Hindlimb muscle (tissue), 1 donor: ENCODE results near the gene U2SURP. TPM values are rescaled to one million over a fixed set of nuclear protein-coding genes. Genes with fewer than 3 reads are reported as not detected.
"Not testable (repeated sequence)": the region's sequence is repeated elsewhere in the genome, so short reads cannot be mapped to it uniquely, and the experiment has no call there.

Experiments
- DNase-seq: peaks from one replicate; pipeline ENCODE4 v3.0.0-alpha.2; 2013
- polyA plus RNA-seq: library from polyadenylated mRNA; unstranded; fragments of 120-200 nt; gene quantifications from one replicate; pipeline ENCODE4 v1.2.1, GENCODE V29; 2013; ENCODE audit not compliant: insufficient read length

The U2SURP gene
- polyA plus RNA-seq, 1 donor: 79.7 TPM

DNA sequence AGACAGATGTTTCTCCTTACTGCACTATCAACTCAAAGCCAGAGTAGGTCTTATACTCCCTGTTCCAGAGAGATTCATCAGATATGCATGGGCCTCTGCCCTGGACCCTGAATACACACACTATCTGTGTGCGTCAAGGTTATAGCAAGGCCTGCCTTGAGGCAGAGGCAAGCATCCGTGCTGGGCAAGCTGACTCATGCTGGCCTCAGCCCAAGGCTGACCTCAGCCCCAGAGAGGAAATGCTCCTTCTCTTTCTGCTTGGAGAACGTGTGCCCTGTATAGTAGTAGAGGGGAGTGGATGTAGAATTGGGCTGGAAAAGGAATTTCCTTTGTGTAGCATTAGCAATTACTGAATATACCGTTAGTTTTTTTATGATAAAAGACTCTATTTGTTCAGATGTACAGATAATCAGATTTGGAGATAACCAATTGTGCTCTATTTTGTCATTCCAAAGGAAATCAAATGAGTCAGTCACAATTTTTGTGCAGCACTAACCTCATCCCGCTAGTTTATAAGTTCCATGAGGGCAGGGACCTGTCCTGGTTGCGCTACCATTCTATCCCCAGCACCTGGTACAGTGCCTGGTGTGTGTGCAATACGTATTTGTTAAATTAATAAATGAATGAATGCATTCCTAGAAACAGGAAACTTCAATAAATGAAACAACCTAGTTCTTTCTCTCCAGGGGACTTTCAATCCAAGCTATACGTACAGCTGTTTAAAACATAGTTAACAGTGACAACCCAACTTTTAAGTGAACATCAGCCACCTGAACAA is 24.6 kb upstream of the U2SURP start:
- peak; percentile 36 for DNase-seq

DNA sequence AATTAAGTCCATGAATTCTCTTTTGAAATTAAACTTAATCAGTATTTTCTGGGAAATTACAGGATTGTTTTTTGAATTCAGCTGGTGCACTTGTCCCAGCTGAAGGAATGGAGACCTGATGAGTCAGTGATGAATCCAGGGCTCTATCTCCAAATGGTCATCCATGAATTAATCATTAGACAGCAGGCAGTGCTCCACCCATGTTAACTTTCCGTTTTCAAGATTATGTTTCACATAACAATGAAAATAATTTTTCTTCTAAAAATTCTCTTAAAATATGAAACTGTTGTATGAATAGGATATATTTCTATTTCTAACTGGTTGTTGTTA is 24.0 kb upstream of the U2SURP start:
- DNase-seq: no peak

DNA sequence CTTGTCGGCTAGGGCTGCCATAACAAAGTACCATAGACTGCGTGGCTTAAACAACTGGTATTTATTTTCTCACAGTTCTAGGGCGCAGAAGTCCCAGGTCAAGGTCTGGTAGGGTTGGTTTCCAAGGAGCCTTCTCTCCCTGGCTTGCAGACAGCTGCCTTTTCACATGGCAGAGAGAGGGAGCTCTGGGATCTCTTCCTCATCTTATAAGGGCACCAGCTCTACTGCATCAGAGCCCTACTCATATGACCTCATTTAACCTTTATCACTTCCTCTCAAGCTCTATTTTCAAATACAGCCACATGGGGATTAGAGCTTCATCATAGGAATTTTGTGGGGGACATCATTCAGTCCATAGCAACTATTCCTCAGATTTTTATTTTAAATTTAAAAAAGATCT is 20.3 kb upstream of the U2SURP start:
- DNase-seq: no peak

DNA sequence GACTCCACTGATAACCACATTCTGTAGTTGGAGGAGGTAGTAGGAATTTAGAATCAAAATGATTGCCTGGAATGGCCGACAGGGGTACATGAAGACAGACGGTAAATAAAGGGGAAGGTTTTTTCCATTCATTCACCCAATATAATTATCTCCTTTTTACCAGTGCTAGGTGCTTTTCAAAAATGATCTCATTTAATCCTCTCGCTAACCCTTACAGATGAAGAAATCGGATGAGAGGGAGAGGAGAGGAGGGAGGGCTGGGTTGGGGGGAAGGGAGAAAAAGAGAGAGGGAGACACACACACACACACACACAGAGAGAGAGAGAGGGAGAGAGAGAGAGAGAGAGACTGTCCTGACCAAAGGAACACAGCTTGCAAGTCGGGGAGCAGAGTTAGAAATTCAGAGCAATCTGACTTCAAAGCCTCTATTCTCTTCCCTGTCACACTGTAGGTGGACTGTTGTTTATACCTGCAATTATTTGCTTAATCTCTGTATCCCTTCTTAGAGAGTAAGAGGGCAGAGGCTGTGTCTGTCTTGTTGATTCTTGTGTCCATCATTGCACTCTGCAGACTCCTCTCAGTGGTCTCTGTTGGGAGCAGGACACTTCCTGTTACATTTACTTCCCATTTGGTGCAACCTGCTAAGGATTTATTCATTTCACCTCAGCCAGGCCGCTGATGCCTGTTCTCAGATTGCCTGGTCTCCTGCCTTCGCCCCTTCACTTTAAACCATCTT is 19.2 kb upstream of the U2SURP start:
- no peak for DNase-seq

DNA sequence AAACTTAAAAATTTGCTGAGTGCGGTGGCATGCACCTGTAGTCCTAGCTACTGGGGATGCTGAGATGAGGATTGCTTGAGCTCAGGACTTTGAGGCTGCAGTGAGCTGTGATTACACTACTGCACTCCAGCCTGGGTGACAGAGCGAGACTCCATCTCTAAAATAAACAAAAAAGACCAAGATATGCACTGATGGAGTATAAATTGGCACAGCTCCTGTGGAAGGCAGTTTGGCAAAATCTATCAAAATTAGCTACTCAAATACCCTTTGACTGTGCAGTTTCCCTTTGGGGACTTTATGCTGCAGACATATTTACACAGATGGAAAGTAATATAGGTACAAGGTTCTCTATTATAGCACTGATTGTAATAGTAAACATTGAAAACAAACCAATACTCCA is 18.1 kb upstream of the U2SURP start:
- DNase-seq: no peak

DNA sequence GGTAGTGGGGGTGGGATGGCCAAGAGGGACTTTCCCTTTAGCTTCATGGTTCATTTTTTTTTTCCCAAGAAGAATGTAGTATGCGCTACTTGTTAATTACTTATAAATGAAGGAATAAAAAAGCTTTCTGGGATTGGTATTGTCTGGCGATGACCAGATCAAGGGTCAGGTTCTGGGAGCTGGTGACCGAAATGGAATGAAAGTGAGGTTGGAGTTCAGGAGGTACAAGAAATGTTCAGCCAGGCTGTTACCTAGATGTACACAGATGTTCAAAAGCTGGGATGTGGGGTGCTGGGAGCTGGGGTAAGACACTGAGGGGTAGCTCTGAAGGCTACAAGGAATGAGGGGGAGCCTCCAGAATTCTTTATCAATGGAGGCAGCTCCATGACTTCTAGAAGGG is 17.1 kb upstream of the U2SURP start:
- no peak for DNase-seq

DNA sequence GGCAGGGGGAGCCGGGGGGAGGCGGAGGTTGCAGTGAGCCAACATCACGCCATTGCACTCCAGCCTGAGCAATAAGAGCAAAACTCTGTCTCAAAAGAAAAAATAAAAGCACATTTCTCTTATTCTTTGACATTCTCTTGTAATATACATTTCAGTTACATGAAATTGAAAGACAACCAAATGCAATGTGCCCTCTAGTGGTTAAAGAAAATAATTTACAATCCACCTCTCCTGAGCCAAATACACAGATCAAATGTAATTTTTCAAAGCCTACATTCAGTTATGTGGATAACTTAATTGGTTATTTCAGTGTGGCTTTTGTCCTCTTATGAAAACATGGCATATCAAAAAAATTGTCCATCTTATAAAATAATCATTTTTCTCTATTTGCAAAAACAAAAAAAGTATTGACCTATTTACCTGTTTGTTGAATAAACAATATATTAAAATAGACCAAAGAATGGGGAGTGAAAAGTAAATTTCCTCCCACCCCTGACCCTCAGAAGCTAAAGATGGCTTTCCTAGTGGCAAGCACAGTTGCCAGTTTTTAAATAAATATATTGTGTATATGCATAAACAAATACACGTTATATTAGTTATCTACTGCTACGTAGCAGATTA is 14.2 kb upstream of the U2SURP start:
- no peak for DNase-seq

DNA sequence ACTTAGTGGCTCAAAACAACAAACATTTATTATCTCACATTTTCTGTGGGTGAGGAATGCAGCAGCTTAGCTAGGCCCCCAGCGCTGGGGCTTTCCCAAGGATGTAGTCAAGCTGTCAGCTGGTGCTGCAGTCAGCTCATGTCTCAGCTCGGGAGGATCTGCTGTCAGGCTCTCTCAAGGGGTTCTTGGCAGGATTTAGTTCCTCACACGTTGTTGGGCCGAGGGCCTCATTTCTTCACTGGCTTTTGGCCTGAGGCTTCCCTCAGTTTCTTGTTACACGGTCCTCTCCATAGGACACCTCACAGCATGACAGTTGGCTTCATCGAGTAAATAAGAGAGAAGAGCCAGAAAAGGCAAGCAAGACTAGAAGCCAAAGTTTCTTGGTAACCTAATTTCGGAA is 13.7 kb upstream of the U2SURP start:
- no peak for DNase-seq

DNA sequence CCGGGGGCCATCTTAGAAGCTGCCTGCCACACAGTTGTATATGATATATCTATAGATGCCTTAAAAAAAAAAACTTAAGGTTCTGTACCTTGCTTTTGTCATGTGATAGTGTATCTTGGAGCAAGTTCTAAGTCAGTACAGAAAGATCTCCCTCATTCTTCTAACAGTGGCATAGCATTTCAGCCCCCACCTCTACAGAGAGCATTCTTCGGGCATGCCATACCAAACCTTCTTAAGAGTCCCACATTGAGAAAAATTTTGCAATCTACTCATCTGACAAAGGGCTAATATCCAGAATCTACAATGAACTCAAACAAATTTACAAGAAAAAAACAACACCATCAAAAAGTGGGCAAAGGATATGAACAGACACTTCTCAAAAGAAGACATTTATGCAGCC is 13.1 kb upstream of the U2SURP start:
- DNase-seq: not testable (repeated sequence)

DNA sequence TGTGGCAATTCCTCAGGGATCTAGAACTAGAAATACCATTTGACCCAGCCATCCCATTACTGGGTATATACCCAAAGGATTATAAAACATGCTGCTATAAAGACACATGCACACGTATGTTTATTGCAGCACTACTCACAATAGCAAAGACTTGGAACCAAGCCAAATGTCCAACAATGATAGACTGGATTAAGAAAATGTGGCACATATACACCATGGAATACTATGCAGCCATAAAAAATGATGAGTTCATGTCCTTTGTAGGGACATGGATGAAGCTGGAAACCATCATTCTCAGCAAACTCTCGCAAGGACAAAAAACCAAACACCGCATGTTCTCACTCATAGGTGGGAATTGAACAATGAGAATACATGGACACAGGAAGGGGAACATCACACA is 12.5 kb upstream of the U2SURP start:
- DNase-seq: not testable (repeated sequence)

DNA sequence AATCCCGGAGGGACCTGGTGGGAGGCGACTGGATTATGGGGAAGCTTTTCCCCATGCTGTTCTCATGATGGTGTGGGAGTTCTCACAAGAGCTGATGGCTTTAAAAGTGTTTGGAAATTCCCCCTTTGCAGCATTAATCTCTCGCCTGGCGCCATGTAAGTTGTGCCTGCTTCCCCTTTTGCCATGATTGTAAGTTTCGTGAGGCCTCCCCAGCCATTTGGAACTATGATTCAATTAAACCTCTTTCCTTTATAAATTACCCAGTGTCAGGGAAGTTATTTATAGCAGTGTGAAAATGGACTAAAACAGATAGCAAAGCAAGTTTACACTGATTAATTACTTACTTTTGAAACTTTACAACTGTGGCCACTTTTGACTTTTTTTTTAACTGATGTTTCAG is 10.6 kb upstream of the U2SURP start:
- no peak for DNase-seq

DNA sequence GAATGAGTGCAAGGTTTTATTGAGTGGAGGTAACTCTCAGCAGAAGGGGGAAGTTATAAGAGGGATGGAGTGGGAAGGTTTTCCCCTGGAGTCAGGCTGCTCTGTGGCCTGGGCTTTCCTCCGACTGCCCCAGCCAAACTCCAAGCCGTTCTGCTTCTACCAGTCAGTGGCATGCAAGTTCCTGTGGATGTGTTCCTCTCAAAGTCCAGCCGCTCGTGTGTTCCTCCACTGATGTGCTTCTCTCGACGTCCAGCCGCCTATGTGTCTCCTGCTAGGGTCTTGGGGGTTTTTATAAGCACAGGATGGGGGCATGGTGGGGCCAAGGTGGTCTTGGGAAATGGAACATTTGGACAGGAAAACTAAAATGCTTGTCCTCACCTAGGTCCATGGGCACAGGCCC is 9.0 kb upstream of the U2SURP start:
- DNase-seq: no peak

DNA sequence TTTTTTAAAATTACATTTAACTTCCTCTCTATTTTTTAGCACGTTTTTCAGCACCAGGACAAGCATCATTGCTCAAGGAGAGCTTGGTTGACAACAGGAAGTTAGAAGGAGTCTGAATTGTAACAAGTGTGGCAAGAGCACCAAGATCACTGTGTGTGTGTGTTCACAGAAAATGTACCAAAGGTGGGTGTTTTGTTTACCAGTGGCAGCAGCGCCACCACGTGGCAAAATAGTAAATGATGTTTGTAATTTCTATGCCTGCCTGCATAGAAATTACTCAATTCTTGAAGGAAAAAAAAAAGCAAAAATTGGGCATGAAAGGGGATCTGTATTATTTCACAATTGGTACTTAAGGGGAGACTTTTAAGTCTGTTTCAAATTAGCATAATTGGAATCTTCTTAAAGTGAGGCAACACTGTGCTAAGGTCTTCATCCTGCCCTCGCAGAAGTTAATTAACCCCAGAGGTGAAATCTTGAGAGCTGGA is 7.4 kb upstream of the U2SURP start:
- peak; percentile 32 for DNase-seq

DNA sequence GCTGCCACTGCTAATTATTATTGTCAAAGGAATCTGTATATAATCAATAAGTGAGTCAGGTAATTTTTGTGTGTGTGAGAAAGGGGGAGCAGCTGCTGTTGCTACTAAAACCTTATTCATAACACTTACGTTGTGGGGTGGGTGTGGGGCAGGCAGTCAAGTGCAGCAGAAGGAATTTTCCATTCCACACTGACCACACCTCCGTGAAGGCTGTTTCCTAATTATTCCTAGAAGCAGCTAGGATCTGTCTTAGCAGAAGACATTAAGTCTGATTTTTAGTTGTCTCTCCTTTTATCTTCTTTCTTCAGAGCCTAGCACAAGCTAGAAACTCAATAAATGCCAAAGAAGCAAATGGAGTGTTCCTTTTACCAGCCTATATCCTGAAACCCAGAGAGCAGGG is 4.0 kb upstream of the U2SURP start:
- no peak for DNase-seq

DNA sequence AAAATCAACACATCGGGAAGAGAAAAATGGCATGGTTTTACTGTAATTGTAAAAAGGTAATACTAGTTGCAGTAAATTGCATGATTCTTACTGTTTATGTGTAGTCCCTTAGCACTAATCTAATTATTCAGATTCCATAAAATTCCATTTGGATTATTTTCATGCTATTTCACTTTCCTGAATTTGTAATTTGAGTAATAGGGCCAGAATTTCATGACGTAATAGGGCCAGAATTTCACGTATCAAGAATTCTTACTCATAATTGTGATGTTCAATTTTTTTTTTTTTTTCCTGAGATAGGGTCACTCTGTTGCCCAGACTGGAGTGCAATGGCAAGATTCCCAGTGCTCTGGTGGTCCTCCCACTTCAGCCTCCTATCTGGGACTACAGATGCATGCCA is 2.9 kb upstream of the U2SURP start:
- no peak for DNase-seq

DNA sequence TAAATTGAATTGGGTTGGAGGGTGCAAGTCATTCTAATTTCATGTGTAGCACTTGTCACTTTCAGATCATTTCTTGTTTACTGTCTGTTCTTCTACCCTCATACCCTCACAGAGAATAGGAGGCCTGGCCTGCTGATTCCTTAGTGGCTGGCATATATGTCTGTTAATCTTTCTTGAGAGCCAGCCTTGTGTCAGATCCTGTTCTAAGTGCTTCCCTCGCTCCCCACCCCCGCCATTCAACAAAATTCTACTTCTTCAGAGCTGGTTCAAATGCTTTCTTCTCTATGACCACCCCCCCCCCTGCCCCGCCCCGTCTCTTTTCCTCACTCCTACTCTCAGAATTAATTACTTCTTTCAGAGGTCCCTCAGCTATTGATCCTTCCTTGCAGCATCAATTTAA is 1.5 kb upstream of the U2SURP start:
- DNase-seq: no peak

DNA sequence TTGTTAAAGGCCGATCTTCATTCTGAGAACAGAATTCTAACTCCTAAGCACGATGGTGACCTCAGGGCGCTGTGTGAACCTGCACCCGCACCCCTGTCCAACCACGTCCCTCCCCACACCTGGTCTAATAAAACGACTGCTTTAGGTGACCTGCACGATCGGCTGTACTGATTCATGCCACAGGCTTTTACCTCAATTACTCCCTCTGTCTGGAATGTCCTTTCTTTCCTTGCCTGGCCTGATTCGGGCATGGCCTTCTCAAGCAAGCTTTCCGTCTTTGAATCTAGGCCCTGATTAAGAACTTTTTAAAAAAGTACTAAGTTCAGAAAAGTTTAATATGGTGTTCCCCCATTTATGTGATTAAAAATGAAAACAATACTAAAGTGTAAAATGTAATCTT is 842 bp upstream of the U2SURP start:
- DNase-seq: peak; percentile 9

DNA sequence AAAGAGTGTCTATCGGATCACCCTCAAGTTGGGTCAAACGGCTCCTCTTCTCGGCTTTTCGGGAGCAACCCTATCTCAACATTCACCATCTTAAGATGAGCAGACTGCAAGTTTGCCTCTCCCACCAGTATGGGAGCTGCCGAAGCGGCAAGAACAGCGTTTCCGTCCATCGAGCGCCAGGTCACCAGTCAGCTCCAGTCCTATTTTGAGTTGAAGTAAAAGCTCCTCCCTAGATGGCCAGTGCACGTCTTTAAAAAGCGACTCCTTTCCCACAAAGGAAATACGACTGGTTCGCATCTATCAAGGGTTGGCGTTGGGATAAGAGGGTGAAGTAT is 369 bp upstream of the U2SURP start:
- DNase-seq: no peak

DNA sequence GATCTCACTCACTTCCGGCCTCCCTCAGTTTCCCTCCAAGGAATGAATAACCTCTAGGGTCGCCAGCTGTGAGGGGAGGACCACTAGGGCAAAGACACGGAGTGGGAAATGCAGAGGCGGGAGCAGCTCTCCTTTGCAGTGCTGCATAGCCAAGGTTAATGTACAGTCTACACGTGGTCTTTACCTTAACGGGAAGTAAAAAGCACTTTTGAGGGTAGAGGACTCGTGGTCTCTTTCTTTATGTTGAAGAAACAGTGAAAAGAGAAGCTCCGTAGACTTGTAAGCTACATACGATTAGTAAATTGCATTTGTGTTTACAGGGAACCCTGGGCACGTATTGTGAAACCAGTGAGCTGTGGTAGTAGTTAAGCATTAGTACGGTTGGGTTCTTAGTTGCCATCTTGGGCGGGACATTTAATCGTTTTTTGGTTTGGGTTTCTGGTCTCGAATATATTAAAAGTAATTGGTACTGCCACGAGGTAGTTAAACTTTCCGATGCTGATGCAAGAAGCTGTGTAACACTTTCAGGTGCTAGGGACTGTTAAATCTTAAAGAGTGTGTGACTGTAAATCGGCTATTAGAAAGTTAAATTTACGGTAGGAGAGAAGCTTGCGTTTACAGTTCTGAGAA is 828 bp downstream of the U2SURP start:
- peak; percentile 9 for DNase-seq

DNA sequence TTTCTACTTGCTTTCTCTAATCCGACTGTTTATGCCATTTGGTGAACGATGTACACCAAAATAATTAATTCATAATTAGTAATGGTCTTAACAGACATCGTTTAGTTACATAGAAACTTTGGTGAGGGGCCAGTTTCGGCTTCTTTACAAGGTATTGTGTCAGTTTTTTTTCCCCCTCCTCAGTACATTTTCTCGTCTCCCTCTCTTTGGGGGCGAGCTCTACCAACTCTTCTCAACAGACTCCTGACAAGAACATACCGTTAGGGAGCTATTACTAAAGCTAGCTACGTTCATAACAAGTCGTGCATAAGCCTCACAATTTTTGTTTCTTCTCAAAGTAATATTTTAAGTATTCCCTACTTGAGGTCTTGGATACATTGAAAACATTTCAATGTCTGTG is 1.4 kb downstream of the U2SURP start:
- no peak for DNase-seq

DNA sequence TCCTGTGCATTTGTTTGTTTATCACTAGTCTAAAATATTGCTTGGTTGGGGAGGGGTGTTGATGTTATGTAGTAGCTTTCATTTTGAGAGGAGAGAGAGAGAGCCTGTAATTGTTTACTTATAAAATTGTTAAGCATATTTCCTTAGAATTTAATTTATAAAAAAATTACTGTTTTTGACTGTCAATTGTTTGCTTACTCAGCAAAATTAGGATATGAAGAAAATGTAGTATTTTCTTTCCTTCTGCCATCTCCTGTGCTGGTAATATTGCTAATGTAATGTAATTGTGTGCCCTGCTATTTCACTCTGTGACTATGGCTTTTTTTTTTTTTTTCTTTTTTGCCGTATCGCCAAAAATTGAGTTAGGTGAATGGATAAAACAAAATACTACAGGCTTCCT is 3.5 kb downstream of the U2SURP start:
- no peak for DNase-seq

DNA sequence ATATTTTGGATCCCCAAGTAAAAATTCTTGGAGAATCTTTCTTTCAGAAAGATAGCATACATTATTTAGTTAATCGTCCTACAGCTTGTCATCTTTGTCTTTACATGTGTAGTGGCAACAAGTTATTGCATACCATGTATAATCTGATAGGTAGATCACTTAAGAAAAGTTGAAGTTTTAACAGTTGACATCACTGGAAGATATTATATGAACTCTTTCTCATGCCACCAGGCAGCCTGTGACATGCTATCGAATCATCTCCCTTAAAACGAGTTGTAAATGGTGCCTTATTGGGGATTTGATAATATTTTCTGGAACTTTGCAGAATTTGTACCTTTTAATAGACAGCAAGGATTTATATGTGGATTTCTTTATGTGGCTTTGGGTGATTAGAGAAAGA is 8.7 kb downstream of the U2SURP start:
- no peak for DNase-seq

DNA sequence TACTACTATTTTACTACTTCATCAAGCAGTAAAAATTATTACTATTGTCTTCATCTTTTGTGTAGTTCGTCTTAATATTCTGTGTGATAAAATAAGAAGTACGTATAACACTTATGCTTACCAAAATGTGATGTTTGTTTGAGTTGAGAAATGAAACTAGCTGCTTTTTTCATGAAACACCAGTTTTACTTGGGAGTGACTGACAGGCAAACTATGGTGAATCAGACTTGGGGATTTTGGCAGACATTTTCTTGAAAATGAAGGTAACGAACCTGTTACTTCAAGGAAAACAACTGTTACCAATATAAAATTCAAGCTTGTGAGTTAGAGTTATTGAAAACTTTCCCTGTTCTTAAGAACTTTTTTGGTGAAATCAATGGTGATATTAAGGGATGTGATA is 10.3 kb downstream of the U2SURP start:
- DNase-seq: no peak

DNA sequence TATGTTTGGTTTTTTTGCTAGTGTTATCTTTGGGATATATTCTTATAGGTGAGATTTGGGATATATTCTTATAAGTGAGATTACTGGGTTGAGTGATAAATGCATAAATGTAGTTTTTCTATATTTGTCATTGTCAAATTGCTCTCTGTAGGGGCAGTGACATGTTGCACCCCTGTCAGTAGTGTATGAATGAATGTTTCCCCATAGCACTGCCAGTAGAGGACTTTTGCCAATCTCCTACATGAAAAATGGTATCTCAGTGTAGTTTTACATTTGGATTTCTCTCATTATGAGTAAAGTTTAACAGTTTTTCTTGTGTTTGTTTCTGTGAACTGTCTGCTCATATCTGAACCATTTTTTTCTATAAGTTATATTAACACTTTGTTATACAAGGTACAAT is 13.6 kb downstream of the U2SURP start:
- no peak for DNase-seq
